Neutrophil (primary cell): ENCODE data around the gene CDCP1.
A peak's percentile ranks its signal among the peaks of the same experiment; 100 is the strongest.
"Not testable (repeated sequence)": the region's sequence is repeated elsewhere in the genome, so short reads cannot be mapped to it uniquely, and the experiment has no call there.

Source experiments
- H3K27ac ChIP-seq: fragments of 200-600 bp; sonication (generic); 2 replicates; pipeline ENCODE4 v1.5.1; 2016; ENCODE audit warnings: mild to moderate bottlenecking, moderate library complexity
- H3K27me3 ChIP-seq: fragments of 200-600 bp; sonication (generic); 2 replicates; pipeline ENCODE4 v1.6.0; 2016; ENCODE audit warnings: mild to moderate bottlenecking
- H3K36me3 ChIP-seq: fragments of 200-600 bp; sonication (generic); 2 replicates; pipeline ENCODE4 v1.5.1; 2017
- H3K4me1 ChIP-seq, 2 experiments: fragments of 200-600 bp in 1 of 2; sonication (generic) in 1 of 2; 1 replicate in 1 of 2; 2 replicates in 1 of 2; pipeline versions ENCODE4 v1.5.1 to v1.6.1; 2013 to 2016; ENCODE audit warnings: low read depth in 1 of 2, low read length in 1 of 2, mild to moderate bottlenecking in 1 of 2, moderate library complexity in 1 of 2; ENCODE audit not compliant: control insufficient read depth in 1 of 2, insufficient read depth in 1 of 2
- H3K4me3 ChIP-seq, 2 experiments: fragments of 200-600 bp in 1 of 2; sonication (generic) in 1 of 2; 1 replicate in 1 of 2; 2 replicates in 1 of 2; pipeline ENCODE4 v1.5.1; 2013 to 2016; ENCODE audit warnings: low read depth in 1 of 2, low read length in 1 of 2, mild to moderate bottlenecking in 1 of 2, moderate library complexity in 1 of 2
- H3K9me3 ChIP-seq: fragments of 200-600 bp; sonication (generic); 2 replicates; pipeline ENCODE4 v1.5.1; 2016
- CTCF ChIP-seq: fragments of 200-600 bp; sonication (generic); IDR thresholded peaks from 2 replicates; pipeline ENCODE4 v1.5.1; 2016; ENCODE audit warnings: antibody characterized with exemption

Gene CDCP1

GRCh38 chr3:45055032-45055410 lies 91.2 kb downstream of the CDCP1 start:
- Histone ChIP-seq H3K36me3 (no peaks in the 10 kb centered on the region), H3K9me3 (no peaks in the 10 kb centered on the region), H3K4me1 (peaks cover 33 to 55% of the 10 kb centered on the region in 2 experiments), H3K27ac (peak overlapping the region; percentile 81), H3K4me3 (no peak overlapping the region), H3K27me3 (no peaks in the 10 kb centered on the region)
- no peak for TF ChIP-seq CTCF

- no peaks in the 10 kb centered on the region for H3K9me3 ChIP-seq
- no peaks in the 10 kb centered on the region for H3K36me3 ChIP-seq
- H3K27me3 ChIP-seq: no peaks in the 10 kb centered on the region
- TF ChIP-seq CTCF: no peak
- peaks cover 33 to 55% of the 10 kb centered on the region in 2 experiments for H3K4me1 ChIP-seq
- H3K4me3 ChIP-seq: no peak overlapping the region
- peak overlapping the region; percentile 81 for H3K27ac ChIP-seq
Measured at GRCh38 chr3:45054196-45054857, 91.9 kb downstream of the CDCP1 start.

GRCh38 chr3:45053805-45054195 lies 92.4 kb downstream of the CDCP1 start:
- H3K9me3 ChIP-seq, H3K4me3 ChIP-seq, H3K27me3 ChIP-seq, H3K36me3 ChIP-seq: not testable (repeated sequence)
- Histone ChIP-seq H3K27ac (peak overlapping the region; percentile 81), H3K4me1 (peaks cover 33 to 53% of the 10 kb centered on the region in 2 experiments)

- peaks cover 29 to 41% of the 10 kb centered on the region in 2 experiments for H3K4me1 ChIP-seq
- TF ChIP-seq CTCF: no peak
- no peaks in the 10 kb centered on the region for H3K9me3 ChIP-seq
- H3K27me3 ChIP-seq: no peaks in the 10 kb centered on the region
- H3K27ac ChIP-seq: no peak overlapping the region
- no peaks in the 10 kb centered on the region for H3K36me3 ChIP-seq
- no peak overlapping the region for H3K4me3 ChIP-seq
Measured at GRCh38 chr3:45051685-45052084, 94.5 kb downstream of the CDCP1 start.

- no peak overlapping the region for H3K4me3 ChIP-seq
- H3K36me3 ChIP-seq: no peaks in the 10 kb centered on the region
- no peak for TF ChIP-seq CTCF
- H3K4me1 ChIP-seq: peaks cover 19 to 24% of the 10 kb centered on the region in 2 experiments
- no peaks in the 10 kb centered on the region for H3K9me3 ChIP-seq
- H3K27ac ChIP-seq: no peak overlapping the region
- H3K27me3 ChIP-seq: no peaks in the 10 kb centered on the region
Measured at GRCh38 chr3:45049807-45050206, 96.4 kb downstream of the CDCP1 start.

GRCh38 chr3:45048244-45048643 lies 97.9 kb downstream of the CDCP1 start:
- Histone ChIP-seq H3K9me3 (no peaks in the 10 kb centered on the region), H3K27ac (no peak overlapping the region)
- no peak for TF ChIP-seq CTCF

More at GRCh38 chr3:45048244-45048643, 97.9 kb downstream of the CDCP1 start:
- Histone ChIP-seq H3K4me3 (no peak overlapping the region), H3K36me3 (no peaks in the 10 kb centered on the region), H3K27me3 (no peaks in the 10 kb centered on the region), H3K4me1 (peaks cover 8 to 9% of the 10 kb centered on the region in 2 experiments)
